ENCODE data around the gene SLC9A5.
A peak's percentile ranks its signal among the peaks of the same experiment; 100 is the strongest.

The SLC9A5 gene

DNA sequence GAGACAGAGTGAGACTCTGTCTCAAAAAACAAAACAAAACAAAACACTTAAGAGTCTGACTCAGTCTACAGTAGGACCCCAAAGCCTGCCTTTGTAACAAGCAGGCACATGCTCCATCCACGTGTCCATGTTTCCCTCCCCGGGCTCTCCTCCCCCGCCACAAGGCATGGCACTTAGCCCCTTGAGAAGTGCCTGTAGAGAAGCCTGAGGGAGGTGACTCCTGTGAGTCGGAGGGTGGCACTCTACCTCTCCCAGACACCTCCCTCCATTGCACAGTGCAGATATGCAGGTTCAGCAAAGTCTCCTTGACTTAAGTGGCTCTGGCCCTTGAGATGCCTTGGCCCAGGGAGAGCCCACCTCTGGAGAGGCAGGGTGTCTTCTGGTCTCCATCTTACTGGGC lies 8.3 kb upstream of the SLC9A5 start:
- Mint-ChIP-seq H3K27ac (no peak overlapping the region), H3K9me3 (no peaks in the 10 kb centered on the region), H3K36me3 (peaks cover 23% of the 10 kb centered on the region), H3K4me3 (no peak overlapping the region), H3K27me3 (no peaks in the 10 kb centered on the region), H3K4me1 (peaks cover 41% of the 10 kb centered on the region)
- CTCF ChIA-PET: no interaction called here
- DNase-seq: no peak

DNA sequence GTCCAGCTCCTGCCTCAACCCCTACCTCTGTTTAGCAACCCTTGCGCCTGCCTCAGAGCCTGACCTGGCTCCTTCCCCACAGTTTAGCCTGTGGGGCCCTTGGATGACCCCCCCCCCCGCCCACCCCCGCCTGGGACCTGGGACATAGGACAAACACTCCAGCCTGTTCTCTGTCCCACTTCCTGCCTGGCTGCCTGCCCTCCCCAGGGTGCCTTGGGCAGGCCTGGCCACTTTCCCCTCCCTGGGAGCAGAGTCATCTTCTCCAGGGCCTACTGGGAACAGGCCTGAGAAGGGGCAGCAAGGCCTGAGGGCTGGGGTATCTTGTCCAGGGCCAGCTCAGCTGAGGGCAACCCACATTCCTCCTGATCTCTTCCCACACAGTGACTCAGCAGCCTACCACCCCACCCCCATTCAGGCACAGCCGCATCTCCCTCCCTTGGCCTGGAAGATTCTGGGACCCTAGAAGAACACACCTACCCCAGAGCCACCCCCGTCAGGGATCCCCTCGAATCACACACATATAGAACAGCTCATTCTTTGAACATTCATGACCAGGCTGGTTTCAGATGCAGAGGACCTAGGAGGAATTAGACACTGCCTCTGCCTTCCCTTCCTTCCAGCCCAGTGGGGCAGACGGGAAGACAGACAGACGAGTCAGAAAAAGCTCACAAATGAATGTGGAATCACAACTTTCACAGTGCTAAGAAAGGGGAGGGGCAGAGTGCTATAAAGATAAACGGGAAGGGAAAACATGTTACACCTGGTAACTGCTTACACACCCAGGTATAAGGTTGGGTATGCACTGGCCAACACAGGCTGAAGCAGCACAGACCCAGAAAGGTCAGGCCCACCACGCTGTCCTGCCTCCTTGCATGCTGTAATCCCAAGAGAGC lies 7.5 kb upstream of the SLC9A5 start:
- DNase-seq: no peak
- Mint-ChIP-seq H3K27ac (no peak overlapping the region), H3K4me1 (peaks cover 41% of the 10 kb centered on the region), H3K27me3 (no peaks in the 10 kb centered on the region), H3K36me3 (peaks cover 20% of the 10 kb centered on the region), H3K4me3 (no peak overlapping the region), H3K9me3 (no peaks in the 10 kb centered on the region)
- CTCF ChIA-PET: no interaction called here

DNA sequence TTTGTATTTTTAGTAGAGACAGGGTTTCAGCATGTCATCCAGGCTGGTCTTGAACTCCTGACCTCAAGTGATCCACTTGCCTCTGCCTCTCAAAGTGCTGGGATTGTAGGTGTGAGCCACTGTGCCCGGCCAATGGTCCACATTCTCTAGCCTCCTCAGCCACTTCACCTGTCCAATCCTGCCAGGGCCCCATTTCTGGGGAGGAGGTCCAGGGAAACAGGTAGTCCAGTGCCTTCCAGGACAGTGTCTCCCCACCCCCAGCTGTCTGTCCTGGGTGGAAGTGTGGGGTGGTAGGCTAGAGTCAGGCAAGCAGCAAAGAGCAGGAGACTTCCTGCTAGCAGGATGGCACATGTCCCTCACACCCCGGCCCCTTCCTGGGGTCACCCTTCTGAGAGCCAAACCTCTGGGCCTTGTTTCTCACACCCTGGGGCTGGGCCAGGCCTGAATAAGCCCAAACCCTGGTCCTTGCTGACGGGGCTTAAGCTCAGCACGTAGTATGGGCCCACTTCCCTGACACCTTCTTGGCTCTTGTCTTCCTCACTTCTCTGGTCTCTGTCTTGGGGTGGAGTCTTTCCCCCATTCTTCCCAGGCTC lies 6.5 kb upstream of the SLC9A5 start:
- no peak overlapping the region for H3K27ac Mint-ChIP-seq
- peak; percentile 14 for DNase-seq
- CTCF ChIA-PET: interaction anchor here (1.0 to 6.4 kb wide), 2 partner anchors 15 to 281 kb away, joined by 3 to 34 read pairs; partner anchors contain the start of genes CES3 and TMEM208
- H3K4me3 Mint-ChIP-seq: no peak overlapping the region
- H3K4me1 Mint-ChIP-seq: peaks cover 43% of the 10 kb centered on the region
- H3K36me3 Mint-ChIP-seq: peaks cover 13% of the 10 kb centered on the region
- H3K27me3 Mint-ChIP-seq: no peaks in the 10 kb centered on the region
- no peaks in the 10 kb centered on the region for H3K9me3 Mint-ChIP-seq

DNA sequence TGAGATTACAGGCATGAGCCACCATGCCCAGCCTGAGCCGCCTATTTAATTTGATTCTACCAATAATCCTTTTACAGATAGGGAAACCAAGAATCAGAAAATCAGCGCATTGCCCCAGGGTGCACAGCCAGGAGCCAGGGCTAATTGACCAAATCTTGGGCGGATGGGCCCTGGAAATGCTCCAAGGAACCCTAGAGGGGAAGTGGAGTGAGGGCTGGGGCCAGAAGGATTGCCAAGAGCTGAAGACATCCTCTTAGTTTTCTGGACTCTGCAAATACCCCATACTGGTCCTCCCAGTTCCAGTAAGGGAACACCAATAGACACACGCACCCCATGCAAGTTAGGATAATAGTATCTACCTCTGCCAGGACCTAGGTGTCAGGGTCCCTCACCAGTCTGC lies 5.3 kb upstream of the SLC9A5 start:
- DNase-seq: peak; percentile 3
- peaks cover 12% of the 10 kb centered on the region for H3K27me3 Mint-ChIP-seq
- H3K4me1 Mint-ChIP-seq: peaks cover 52% of the 10 kb centered on the region
- CTCF ChIA-PET: interaction anchor here (1.2 to 6.4 kb wide), 2 partner anchors 16 to 283 kb away, joined by 3 to 34 read pairs; partner anchors contain the start of genes CES3 and TMEM208
- H3K27ac Mint-ChIP-seq: peak overlapping the region; percentile 96
- no peaks in the 10 kb centered on the region for H3K9me3 Mint-ChIP-seq
- H3K4me3 Mint-ChIP-seq: no peak overlapping the region
- peaks cover 9% of the 10 kb centered on the region for H3K36me3 Mint-ChIP-seq

DNA sequence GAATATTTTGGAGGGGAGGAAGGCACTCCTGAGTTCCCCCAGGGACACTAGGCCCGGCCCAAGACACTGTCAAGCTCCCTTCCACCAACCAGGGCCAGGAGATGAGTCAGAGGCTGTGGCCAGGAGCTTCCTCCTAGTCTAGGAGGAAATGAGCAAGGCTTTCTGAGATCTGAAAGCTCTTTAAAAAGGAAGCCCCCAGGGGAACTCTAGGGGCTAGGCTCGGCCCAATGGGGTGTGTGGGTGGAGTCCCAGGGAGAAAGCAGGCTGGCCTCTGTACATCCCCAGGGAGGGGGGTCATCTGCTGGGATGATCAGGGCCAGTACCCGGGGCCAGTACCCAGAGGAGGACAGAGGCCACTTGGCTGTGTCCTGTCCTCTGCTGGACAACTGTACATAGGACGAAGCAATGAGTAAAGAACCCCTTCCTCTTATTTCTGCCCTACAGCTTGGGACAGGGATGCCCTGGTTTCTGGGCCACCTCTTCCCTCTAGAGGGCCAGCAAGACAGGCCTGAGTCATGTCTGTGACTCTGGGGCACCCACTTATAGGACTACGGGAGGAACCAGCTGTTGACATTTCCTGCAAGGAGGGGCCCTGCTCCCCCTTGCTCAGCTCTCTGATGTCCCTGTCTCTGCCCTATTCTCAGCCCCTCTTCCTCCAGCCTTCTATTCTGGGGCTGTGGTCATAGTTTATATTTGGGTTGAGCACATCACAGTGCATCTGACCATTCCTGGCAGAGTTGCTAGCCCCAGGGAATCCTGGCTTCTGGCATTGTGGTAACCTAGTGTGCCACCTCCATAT lies 4.2 kb upstream of the SLC9A5 start:
- H3K36me3 Mint-ChIP-seq: peaks cover 8% of the 10 kb centered on the region
- DNase-seq: peak; percentile 84
- H3K4me1 Mint-ChIP-seq: peaks cover 58% of the 10 kb centered on the region
- H3K27ac Mint-ChIP-seq: peak overlapping the region; percentile 96
- H3K27me3 Mint-ChIP-seq: peaks cover 23% of the 10 kb centered on the region
- no peaks in the 10 kb centered on the region for H3K9me3 Mint-ChIP-seq
- H3K4me3 Mint-ChIP-seq: peak overlapping the region; percentile 77
- CTCF ChIA-PET: interaction anchor here (0.6 to 6.4 kb wide), 8 partner anchors 14 to 284 kb away, joined by 3 to 34 read pairs (median 3); partner anchors contain the start of genes CES3, EXOC3L1, TMEM208 and ZDHHC1

DNA sequence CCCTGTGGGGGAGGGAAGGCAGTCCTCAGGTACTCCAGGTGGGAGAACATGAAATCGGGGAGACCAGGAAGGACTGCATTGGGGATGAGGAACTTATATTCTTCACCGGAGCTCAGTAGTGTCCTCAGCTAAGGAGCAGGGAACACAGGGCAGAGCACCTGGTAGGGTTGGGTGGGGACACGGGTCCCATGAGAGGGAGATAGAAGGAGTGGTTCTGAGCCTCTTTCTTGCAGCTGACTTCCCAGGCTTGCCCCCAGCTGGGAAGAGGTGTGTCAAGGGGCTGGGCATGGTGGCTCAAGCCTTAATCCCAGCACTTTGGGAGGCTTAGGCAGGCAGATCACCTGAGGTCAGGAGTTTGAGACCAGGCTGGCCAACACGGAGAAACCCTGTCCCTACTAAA lies 3.6 kb upstream of the SLC9A5 start:
- DNase-seq: no peak
- peaks cover 61% of the 10 kb centered on the region for H3K4me1 Mint-ChIP-seq
- peak overlapping the region; percentile 96 for H3K27ac Mint-ChIP-seq
- peaks cover 29% of the 10 kb centered on the region for H3K27me3 Mint-ChIP-seq
- CTCF ChIA-PET: interaction anchor here (0.6 to 6.4 kb wide), 5 partner anchors 14 to 215 kb away, joined by 3 to 34 read pairs (median 3); partner anchors contain the start of genes TMEM208 and ZDHHC1
- H3K4me3 Mint-ChIP-seq: peak overlapping the region; percentile 77
- H3K36me3 Mint-ChIP-seq: peaks cover 5% of the 10 kb centered on the region
- H3K9me3 Mint-ChIP-seq: no peaks in the 10 kb centered on the region

DNA sequence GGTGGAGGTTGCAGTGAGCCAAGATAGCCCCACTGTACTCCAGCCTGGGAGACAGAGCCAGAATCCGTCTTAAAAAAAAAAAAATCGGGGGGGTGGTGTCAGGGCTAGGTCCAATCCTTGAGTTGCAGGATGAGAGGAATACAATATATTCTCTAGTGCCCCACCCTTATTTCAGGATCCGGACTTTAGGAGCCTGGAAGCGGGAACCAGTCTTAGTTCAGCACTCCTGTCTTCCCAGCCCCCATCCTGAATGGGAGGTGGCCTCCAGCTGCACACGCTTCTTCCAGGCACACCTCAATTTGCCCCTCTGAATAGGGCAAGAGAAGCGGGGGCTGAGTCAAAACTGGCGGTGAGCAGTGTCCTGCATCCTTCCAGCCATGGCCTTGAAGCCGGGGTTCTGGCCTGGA lies 3.1 kb upstream of the SLC9A5 start:
- peaks cover 5% of the 10 kb centered on the region for H3K36me3 Mint-ChIP-seq
- no peaks in the 10 kb centered on the region for H3K9me3 Mint-ChIP-seq
- no peak overlapping the region for H3K27ac Mint-ChIP-seq
- H3K4me3 Mint-ChIP-seq: peak overlapping the region; percentile 77
- no peak for DNase-seq
- peaks cover 32% of the 10 kb centered on the region for H3K27me3 Mint-ChIP-seq
- peaks cover 62% of the 10 kb centered on the region for H3K4me1 Mint-ChIP-seq
- CTCF ChIA-PET: interaction anchor here (0.8 to 6.4 kb wide), 5 partner anchors 15 to 216 kb away, joined by 3 to 34 read pairs (median 3); partner anchors contain the start of genes TMEM208 and ZDHHC1

DNA sequence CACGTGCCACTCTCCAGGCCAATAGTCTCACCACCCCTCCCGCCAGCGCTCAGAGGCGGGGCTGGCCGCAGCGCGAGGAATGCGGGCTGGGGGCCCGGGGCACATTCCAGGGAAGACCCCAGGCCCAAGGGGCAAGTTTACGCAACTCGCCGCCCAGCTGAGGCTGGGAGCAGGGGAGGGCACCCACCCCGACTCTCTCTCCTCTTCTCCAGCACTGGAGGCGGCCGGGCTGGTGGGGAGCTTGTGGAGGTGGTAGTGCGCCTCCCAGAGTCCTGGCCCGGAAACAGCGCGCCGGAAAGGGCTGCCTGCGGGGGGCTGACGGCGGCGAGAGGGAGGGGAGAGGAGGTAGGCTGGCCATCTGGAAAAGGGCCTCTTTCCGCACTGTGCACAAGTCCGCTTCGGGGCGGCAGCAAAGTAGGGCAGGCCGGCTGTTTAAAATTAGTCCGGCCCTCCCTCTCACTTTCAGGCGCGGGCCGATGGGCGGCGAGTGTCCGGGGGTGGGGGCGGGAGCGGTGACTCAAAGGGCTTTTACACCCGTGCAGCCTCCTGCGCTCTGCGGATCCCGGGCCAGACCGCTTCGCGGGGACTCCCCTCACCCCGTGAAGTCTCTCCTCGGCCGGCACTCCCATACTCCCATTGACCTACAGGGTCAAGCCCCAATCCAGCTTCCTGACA lies 2.6 kb upstream of the SLC9A5 start:
- Mint-ChIP-seq H3K4me3 (peak overlapping the region; percentile 77), H3K4me1 (peaks cover 61% of the 10 kb centered on the region), H3K36me3 (peaks cover 5% of the 10 kb centered on the region), H3K27ac (peak overlapping the region; percentile 86), H3K27me3 (peaks cover 32% of the 10 kb centered on the region), H3K9me3 (no peaks in the 10 kb centered on the region)
- DNase-seq: peak; percentile 71
- CTCF ChIA-PET: interaction anchor here (0.6 to 6.4 kb wide), 5 partner anchors 14 to 292 kb away, joined by 3 to 34 read pairs (median 3); partner anchors contain the start of gene TMEM208

DNA sequence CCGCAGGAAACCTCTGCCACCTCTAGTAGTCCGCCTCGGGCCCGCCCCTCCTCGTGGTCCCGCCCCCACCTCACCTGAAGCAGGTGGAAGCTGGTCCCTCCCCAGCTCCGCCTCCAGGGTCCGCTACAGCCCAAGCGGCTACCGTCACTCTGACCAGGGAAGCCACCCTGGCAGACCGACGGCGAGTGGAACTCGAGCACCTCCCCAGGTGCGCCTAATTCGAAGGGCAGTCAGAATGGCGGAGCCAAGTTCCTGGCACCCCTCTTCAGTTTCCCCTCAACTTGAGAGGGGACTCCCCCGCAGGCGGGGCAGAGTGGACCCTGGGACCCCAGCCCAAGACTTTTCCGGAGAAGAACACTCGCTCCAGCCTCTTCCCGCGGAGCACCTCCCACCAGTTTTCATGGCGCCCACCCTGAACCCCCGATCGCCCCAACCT lies 2.0 kb upstream of the SLC9A5 start:
- peaks cover 3% of the 10 kb centered on the region for H3K36me3 Mint-ChIP-seq
- H3K27me3 Mint-ChIP-seq: peaks cover 32% of the 10 kb centered on the region
- DNase-seq: peak; percentile 72
- no peaks in the 10 kb centered on the region for H3K9me3 Mint-ChIP-seq
- H3K27ac Mint-ChIP-seq: peak overlapping the region; percentile 86
- CTCF ChIA-PET: interaction anchor here (0.6 to 6.4 kb wide), 6 partner anchors 14 to 293 kb away, joined by 3 to 34 read pairs (median 4); partner anchors contain the start of gene TMEM208
- H3K4me1 Mint-ChIP-seq: peaks cover 57% of the 10 kb centered on the region
- peak overlapping the region; percentile 77 for H3K4me3 Mint-ChIP-seq

DNA sequence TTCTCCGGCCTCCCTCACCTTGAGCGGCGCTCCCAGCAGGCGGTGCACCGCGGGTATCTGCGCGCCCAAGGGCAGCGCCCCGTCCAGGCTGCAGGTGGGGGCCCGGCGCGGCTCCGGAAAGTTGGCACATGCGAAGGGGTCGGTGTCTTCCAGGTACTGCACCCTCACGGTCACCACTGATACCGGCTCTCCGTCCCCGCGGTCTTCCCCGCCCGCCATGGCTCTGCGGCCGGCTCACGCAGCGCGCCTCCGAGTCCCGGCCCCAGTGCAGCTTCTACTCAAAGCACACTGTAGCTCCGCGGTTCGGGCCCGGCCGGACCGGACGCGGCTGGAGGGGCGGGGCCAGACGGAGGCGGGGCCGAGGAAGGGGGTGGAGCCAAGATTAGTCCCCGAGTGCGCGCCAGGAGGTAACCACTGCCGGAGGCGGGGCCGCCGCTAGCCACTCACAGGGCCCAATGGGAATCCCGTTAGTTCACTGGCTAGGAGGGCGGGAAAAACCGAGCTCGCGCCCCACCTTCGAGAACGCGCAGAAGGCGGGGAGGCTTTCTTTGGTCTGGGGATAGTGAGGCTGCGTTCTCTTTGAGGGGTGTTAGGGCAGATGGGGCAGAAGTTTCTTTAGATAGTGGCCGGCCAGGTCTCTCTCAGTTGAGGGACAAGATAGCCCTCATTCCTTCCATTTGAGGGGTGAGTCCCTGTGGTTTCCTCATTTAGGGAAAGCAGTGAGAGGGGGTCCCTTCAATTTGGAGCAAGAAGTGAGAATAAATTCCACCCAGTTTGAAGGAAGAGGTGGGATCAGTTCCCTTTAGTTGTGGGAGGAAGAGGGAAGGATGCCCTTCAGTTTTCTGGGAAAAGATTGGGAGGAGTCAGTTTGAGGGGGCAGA lies 1.3 kb upstream of the SLC9A5 start, which contains the start of gene FHOD1:
Gene FHOD1 (minus strand): TSS at position 290 of the 881 bp plus-strand sequence. CDS start 71 bp downstream, at position 219.
- CTCF ChIA-PET: interaction anchor here (1.2 to 6.4 kb wide), 7 partner anchors 13 to 234 kb away, joined by 3 to 34 read pairs (median 6); partner anchors contain the start of gene TMEM208
- Mint-ChIP-seq H3K9me3 (no peaks in the 10 kb centered on the region), H3K4me3 (peak within 1 kb of the TSS; percentile 77), H3K36me3 (peaks cover 2% of the 10 kb centered on the region), H3K4me1 (peaks cover 55% of the 10 kb centered on the region), H3K27me3 (peaks cover 36% of the 10 kb centered on the region), H3K27ac (peak within 1 kb of the TSS; percentile 86)
- DNase-seq: peak; percentile 99

DNA sequence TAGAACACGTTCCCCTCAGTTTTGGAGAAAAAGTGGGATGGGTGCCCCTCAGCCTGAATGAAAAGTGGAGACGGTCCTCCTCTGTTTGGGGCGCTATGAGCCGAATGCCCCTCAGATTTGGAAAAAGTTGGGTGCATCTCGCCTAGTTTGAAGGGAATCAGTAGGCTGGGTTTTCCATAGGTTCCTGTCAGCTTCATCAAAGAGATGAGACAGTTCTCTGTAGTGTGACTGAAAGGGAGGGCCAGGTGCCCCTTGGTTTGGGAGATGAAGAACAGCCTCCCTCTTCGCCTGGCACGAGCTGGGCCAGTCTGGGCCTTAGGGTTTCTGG lies 742 bp upstream of the SLC9A5 start:
- Mint-ChIP-seq H3K27me3 (peaks cover 42% of the 10 kb centered on the region), H3K4me1 (peaks cover 53% of the 10 kb centered on the region), H3K36me3 (no peaks in the 10 kb centered on the region), H3K4me3 (peak overlapping the region; percentile 77), H3K9me3 (no peaks in the 10 kb centered on the region), H3K27ac (peak overlapping the region; percentile 53)
- CTCF ChIA-PET: interaction anchor here (1.2 to 6.4 kb wide), 7 partner anchors 13 to 234 kb away, joined by 3 to 34 read pairs (median 6); partner anchors contain the start of gene TMEM208
- DNase-seq: no peak

Data from activated naive CD4-positive, alpha-beta T cell treated with anti-CD3 and anti-CD28 coated beads, Interleukin-2, amount 10 ng/mL, durations not matched to agents 7 days and 5 days (primary cell).